Mucosa of descending colon (tissue), 3 donors: Measurements from ENCODE around the gene RYR3. TPM values are rescaled to one million over a fixed set of nuclear protein-coding genes. Genes with fewer than 3 reads are reported as not detected.

Source experiments
- ATAC-seq: fragments of 200-7000 bp; cut with Tn5 transposase; one replicate; pipeline ENCODE4 v1.9.1; 2020; ENCODE audit warnings: mild to moderate bottlenecking, moderate library complexity
- DNase-seq, 3 donors: peaks; one replicate each; pipeline ENCODE4 v3.0.0-alpha.2; 2020
- H3K36me3 ChIP-seq: fragments of 200-600 bp; one replicate; pipeline ENCODE4 v1.8.0; 2021; ENCODE audit warnings: low read depth, mild to moderate bottlenecking
- H3K4me1 ChIP-seq: fragments of 200-600 bp; one replicate; pipeline ENCODE4 v1.8.0; 2021; ENCODE audit warnings: low read depth, mild to moderate bottlenecking
- H3K4me3 ChIP-seq: fragments of 200-600 bp; one replicate; pipeline ENCODE4 v1.8.0; 2021; ENCODE audit warnings: mild to moderate bottlenecking
- H3K9me3 ChIP-seq: fragments of 200-600 bp; one replicate; pipeline ENCODE4 v1.8.0; 2021; ENCODE audit warnings: mild to moderate bottlenecking
- intact Hi-C, 2 donors: fragments of 100-400 bp; cut with DNase I in 1 of 2; cut with micrococcal nuclease in 1 of 2; formaldehyde crosslinking; loops; one replicate each; pipeline versions ENCODE4 v1.11.0 to v1.11.1; 2022; cut with DNase I, micrococcal nuclease
- total RNA-seq, 3 donors: library from RNA; stranded (reverse); fragmentation: NEBNext Ultra II Directional in 2 of 3; extraction: Animal tissue kit (Norgen Biotek cat#: 25700) in 2 of 3; gene quantifications; one replicate each; pipeline versions ENCODE4 v1.2.1 to v1.2.4, GENCODE V29; 2021 to 2023
- TF ChIP-seq, protein P1 (sequence below): fragments of 200-600 bp; IDR thresholded peaks from one replicate; pipeline ENCODE4 v1.8.0; 2022; ENCODE audit warnings: antibody characterized with exemption, mild to moderate bottlenecking
- donor health status: DM: no; HTN: no; CAD: no; lungs with moderate emphysema.
- donor health status: DM: no; HTN: no; CAD: no.
- donor health status: DM: no; HTN: yes; CAD: no.

Gene RYR3
- total RNA-seq, 3 donors from 2014 or later, result 0.84 to 16.4 (median 1.1) TPM

DNA sequence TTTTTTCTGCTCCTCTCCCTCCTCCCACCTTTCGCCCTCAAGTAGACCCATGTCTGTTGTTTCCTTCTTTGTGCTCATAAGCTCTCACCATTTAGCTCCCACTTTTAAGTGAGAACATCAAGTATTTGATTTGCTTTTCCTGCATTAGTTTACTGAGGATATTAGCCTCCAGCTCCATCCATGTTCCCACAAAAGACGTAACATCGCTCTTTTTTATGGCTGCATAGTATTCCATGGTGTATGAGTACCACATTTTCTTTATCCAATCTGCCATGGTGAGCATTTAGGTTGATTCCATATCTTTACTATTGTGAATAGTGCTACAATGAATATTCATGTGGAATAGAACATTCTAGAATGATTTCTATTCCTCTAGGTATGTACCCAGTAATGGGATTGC is 178.6 kb downstream of the RYR3 start:
- Histone ChIP-seq H3K4me1 (no peaks in the 10 kb centered on the region), H3K4me3 (no peak overlapping the region), H3K36me3 (no peaks in the 10 kb centered on the region), H3K9me3 (no peaks in the 10 kb centered on the region)
- DNase-seq, result no peak
- ATAC-seq, result no peak
- intact Hi-C loops, result no loop called here
- TF ChIP-seq, protein P1, sequence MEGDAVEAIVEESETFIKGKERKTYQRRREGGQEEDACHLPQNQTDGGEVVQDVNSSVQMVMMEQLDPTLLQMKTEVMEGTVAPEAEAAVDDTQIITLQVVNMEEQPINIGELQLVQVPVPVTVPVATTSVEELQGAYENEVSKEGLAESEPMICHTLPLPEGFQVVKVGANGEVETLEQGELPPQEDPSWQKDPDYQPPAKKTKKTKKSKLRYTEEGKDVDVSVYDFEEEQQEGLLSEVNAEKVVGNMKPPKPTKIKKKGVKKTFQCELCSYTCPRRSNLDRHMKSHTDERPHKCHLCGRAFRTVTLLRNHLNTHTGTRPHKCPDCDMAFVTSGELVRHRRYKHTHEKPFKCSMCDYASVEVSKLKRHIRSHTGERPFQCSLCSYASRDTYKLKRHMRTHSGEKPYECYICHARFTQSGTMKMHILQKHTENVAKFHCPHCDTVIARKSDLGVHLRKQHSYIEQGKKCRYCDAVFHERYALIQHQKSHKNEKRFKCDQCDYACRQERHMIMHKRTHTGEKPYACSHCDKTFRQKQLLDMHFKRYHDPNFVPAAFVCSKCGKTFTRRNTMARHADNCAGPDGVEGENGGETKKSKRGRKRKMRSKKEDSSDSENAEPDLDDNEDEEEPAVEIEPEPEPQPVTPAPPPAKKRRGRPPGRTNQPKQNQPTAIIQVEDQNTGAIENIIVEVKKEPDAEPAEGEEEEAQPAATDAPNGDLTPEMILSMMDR, result no peak

DNA sequence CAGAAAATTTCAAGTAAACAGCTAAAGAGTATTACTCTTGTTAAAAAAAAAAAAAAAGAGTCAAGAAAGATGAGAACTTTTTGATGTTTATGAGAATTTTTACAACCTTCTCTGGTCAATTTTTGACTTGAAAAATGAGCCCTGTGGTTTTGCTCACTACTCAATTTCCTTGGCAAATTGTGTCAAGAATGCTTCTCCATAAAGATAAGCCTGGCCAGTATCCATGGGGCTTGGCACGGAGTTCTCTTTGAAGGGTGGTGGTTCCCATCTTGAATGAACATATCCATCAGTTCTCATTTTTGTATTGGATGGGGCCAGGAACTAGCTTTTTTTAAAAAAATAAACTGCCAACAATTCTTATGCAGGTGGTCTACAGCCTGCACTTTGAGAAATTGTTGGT is 179.9 kb downstream of the RYR3 start:
- TF ChIP-seq, protein P1, result no peak
- no peak overlapping the region for H3K4me3 ChIP-seq
- H3K36me3 ChIP-seq, result no peaks in the 10 kb centered on the region
- H3K4me1 ChIP-seq, result no peaks in the 10 kb centered on the region
- intact Hi-C loops, result no loop called here
- no peak for ATAC-seq
- H3K9me3 ChIP-seq, result no peaks in the 10 kb centered on the region
- DNase-seq, result no peak

DNA sequence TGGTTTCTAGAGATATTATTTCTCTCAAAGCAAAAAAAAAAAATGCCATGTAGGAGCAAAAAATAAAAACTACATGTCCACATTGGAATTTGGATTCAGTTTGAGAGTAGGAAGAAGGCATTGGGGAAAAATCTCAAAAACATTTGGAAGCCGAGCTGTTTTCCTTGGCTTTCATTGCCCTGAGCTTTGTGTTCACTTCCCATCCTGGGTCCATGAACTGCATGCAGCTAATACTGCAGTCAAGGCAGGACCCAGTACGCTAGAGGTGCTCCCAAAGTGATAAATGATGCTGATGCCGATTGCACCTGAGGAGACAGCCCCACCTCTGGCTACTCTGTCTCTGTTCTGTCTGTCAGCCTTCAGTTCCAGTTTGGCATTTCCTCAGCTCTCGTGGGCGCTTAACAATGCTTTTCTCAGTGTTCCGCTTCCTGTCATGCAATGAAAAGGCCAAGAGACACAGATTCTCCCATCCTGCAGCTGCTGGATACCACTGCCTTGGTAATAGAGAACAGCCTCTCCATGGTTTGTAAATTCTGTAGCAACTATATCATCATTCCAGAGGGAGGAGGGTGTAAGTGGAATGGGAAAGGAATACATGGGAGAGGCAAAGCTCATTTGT is 181.8 kb downstream of the RYR3 start:
- intact Hi-C loops, result no loop called here
- ATAC-seq (no peak), DNase-seq (no peak)
- no peak overlapping the region for H3K4me3 ChIP-seq
- H3K9me3 ChIP-seq, result no peaks in the 10 kb centered on the region
- no peaks in the 10 kb centered on the region for H3K36me3 ChIP-seq
- TF ChIP-seq, protein P1, result no peak
- H3K4me1 ChIP-seq, result no peaks in the 10 kb centered on the region

DNA sequence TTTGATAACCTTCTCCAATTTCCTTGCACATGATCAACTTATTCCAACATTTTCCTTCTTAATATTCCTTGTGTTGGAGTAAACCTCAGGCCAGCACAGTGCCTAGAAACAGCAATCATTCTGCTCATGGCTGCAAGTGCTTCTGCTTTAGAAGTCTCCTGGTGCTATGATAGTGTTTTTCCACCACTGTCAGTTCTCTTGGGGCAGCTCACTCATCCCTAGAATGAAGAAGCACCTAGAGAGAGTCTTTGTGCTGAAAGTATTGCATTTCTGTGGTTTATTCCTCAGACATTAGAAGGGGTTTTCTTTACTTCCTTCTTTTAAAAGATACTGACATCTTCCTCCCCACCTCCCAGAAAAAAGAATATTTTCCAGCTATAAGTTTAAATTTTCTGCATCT is 183.5 kb downstream of the RYR3 start:
- DNase-seq (no peak), ATAC-seq (no peak)
- Histone ChIP-seq H3K9me3 (no peaks in the 10 kb centered on the region), H3K4me3 (no peak overlapping the region), H3K4me1 (no peaks in the 10 kb centered on the region), H3K36me3 (no peaks in the 10 kb centered on the region)
- intact Hi-C loops, result no loop called here
- TF ChIP-seq, protein P1, result no peak

DNA sequence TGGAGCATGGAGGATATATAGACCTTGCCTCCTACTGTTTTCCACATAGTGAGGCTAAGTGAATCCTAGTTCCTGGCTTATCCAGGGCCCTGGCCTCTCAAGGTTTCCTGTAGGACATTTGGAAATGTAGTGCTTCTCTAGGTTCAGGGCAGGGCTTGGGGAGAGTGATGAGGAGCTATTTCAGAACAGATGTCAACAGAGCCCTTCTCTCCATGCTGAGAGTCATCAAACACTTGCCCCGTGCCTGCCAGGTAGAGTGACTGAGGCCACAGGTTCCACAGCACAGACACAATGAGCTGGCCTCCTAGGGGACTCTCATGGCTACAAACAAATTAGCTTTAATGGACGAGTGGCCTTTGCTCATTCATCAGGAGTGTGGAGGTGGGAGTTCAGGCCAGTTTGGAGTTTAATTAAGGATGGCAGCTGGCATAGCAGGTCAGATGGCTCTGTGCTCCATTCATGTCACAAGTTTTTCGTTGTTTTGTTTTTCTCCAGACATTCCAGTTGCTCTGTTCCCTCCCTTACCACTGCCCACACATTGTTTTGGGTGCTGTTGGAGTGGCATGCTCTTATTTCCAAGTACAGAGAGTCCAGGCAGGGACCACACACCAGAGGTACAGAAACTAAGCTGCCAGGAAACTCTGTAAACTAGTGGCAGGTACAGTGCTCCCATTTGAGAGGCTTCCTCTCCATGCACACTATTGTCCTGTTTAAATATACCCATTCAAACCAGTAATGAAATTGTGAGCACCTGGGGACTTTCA is 189.8 kb downstream of the RYR3 start:
- ATAC-seq (no peak), DNase-seq (no peak)
- Histone ChIP-seq H3K4me1 (no peaks in the 10 kb centered on the region), H3K9me3 (no peaks in the 10 kb centered on the region), H3K4me3 (no peak overlapping the region), H3K36me3 (no peaks in the 10 kb centered on the region)
- TF ChIP-seq, protein P1, result no peak
- intact Hi-C loops, result no loop called here
